Endothelial cell of umbilical vein (primary cell): ENCODE results near the gene TMEM179B. TPM values are rescaled to one million over a fixed set of nuclear protein-coding genes. Genes with fewer than 3 reads are reported as not detected.

Experiments used
- BruUV-seq: library from RNA; stranded (reverse); fragments of 400-500 nt; replicated peaks from 2 replicates; lab custom pipeline; 2021; lab: Mats Ljungman, UMichigan
- CTCF ChIA-PET: fragments of 300-600, 350-600 bp; sonication (Branson Sonifier 250); formaldehyde crosslinking; loops from one replicate; lab custom pipeline; 2021; ENCODE audit warnings: antibody characterized with exemption, inconsistent platforms; lab: Charles Lee
- POLR2A ChIA-PET: fragments of 300-600, 350-600 bp; sonication (Branson Sonifier 250); formaldehyde crosslinking; loops from one replicate; lab custom pipeline; 2021; ENCODE audit warnings: antibody characterized with exemption, inconsistent platforms; lab: Charles Lee
- DNase-seq: peaks from one replicate; pipeline ENCODE4 v3.0.0-alpha.2; 2011; ENCODE audit warnings: low read depth, low spot score
- FAIRE-seq: peaks from 2 replicates; lab custom pipeline; 2011; peaks lifted over from hg19 to GRCh38; lab: Jason Lieb, UNC
- H2AFZ ChIP-seq: 2 replicates; pipeline ENCODE4 v1.6.0; 2012; ENCODE audit warnings: low read depth, low read length, control low read depth, inconsistent platforms
- H3K27ac ChIP-seq: 2 replicates; pipeline ENCODE4 v1.5.1; 2011; ENCODE audit warnings: low read depth, mild to moderate bottlenecking, control low read depth, low read length, moderate library complexity; ENCODE audit not compliant: insufficient read depth
- H3K27me3 ChIP-seq, 2 experiments: 2 replicates each; pipeline versions ENCODE4 v1.6.0 to v1.6.1; 2011; ENCODE audit warnings: low read length in 2 of 2, mixed read lengths in 1 of 2; ENCODE audit not compliant: control insufficient read depth in 2 of 2, insufficient read depth in 2 of 2
- H3K36me3 ChIP-seq, 2 experiments: 2 replicates in 1 of 2; 3 replicates in 1 of 2; pipeline ENCODE4 v1.5.1; 2011; ENCODE audit warnings: low read length in 2 of 2, mild to moderate bottlenecking in 1 of 2, moderate library complexity in 1 of 2; ENCODE audit not compliant: control insufficient read depth in 2 of 2, insufficient read depth in 2 of 2; ENCODE audit errors: extremely low read depth in 1 of 2
- H3K4me1 ChIP-seq: 3 replicates; pipeline ENCODE4 v1.5.1; 2011; ENCODE audit warnings: mild to moderate bottlenecking, low read length; ENCODE audit not compliant: control insufficient read depth, insufficient read depth; ENCODE audit errors: extremely low read depth
- H3K4me2 ChIP-seq: 2 replicates; pipeline ENCODE4 v1.6.1; 2011; ENCODE audit warnings: low read length, control low read depth, mixed read lengths; ENCODE audit not compliant: insufficient read depth
- H3K4me3 ChIP-seq, 3 experiments: fragments of 200-600 bp in 1 of 3; sonication (generic), shearing (Covaris generic) in 1 of 3; replicated peaks in 1 of 3; 2 replicates each; pipeline ENCODE4 v1.5.1; 2011 to 2016; ENCODE audit warnings: control low read depth in 3 of 3, low read length in 3 of 3, mild to moderate bottlenecking in 2 of 3, inconsistent platforms in 1 of 3, low read depth in 1 of 3, moderate library complexity in 1 of 3; ENCODE audit not compliant: insufficient read depth in 1 of 3
- H3K79me2 ChIP-seq: 2 replicates; pipeline ENCODE4 v1.6.0; 2012; ENCODE audit warnings: low read length, inconsistent platforms; ENCODE audit not compliant: control insufficient read depth, insufficient read depth
- H3K9ac ChIP-seq: replicated peaks from 2 replicates; pipeline ENCODE3; 2011; ENCODE audit warnings: low read length, control low read depth; ENCODE audit not compliant: insufficient read depth; ENCODE audit errors: extremely low read depth
- H3K9me1 ChIP-seq: replicated peaks from 3 replicates; pipeline ENCODE4 v1.6.0; 2011; ENCODE audit warnings: mild to moderate bottlenecking, low read length; ENCODE audit not compliant: control insufficient read depth, insufficient read depth; ENCODE audit errors: extremely low read depth
- H3K9me3 ChIP-seq: replicated peaks from 2 replicates; pipeline ENCODE4 v1.5.1; 2012; ENCODE audit warnings: low read length, inconsistent platforms; ENCODE audit not compliant: control insufficient read depth, insufficient read depth
- H4K20me1 ChIP-seq: replicated peaks from 2 replicates; pipeline ENCODE3; 2011; ENCODE audit warnings: mild to moderate bottlenecking, low read length; ENCODE audit not compliant: control insufficient read depth, insufficient read depth; ENCODE audit errors: extremely low read depth
- EZH2 ChIP-seq: IDR thresholded peaks from 2 replicates; pipeline ENCODE4 v1.6.1; 2012; ENCODE audit warnings: borderline replicate concordance, low read depth, mild to moderate bottlenecking, moderate library complexity, low read length, inconsistent platforms; ENCODE audit not compliant: severe bottlenecking
- MAX ChIP-seq: IDR thresholded peaks from 2 replicates; pipeline ENCODE4 v1.6.1; 2011; ENCODE audit not compliant: insufficient read depth, insufficient read length
- POLR2A ChIP-seq: IDR thresholded peaks from 2 replicates; pipeline ENCODE4 v1.6.1; 2012; ENCODE audit warnings: low read depth, mild to moderate bottlenecking, control low read depth, low read length
- dilution Hi-C: fragments of 300-500 bp; cut with MboI; formaldehyde crosslinking; loops from one replicate; pipeline ENCODE4 v1.15.0; 2019; ENCODE audit warnings: low sequenced_read_pairs; ENCODE audit not compliant: extremely low pct_ligation_motif_present
- intact Hi-C: fragments of 100-400 bp; cut with micrococcal nuclease; formaldehyde crosslinking; loops from one replicate; pipeline ENCODE4 v1.10.0; 2022
- polyA plus RNA-seq, 4 experiments: library from polyadenylated mRNA; depleted of rRNA in 3 of 4; stranded (reverse) in 3 of 4; unstranded in 1 of 4; fragments of >200 nt; gene quantifications; 2 replicates each; pipeline versions ENCODE4 v1.2.1 to v1.2.3, GENCODE V29; 2011 to 2012; ENCODE audit warnings: missing spikeins in 1 of 4
- total RNA-seq: library from RNA; stranded (reverse); gene quantifications from 2 replicates; pipeline ENCODE4 v1.2.3, GENCODE V29; 2021

The TMEM179B gene
- total and polyA plus RNA-seq, 2 donors (not counting 3 experiments of a cell fraction or from before 2014, with no cell fraction given), result 27.6 to 102 TPM

GRCh38 chr11:62806611-62807121 lies 19.5 kb downstream of the TMEM179B start:
- TF ChIP-seq POLR2A (no peak), MAX (no peak), EZH2 (no peak)
- Histone ChIP-seq H3K9me1 (no peaks in the 10 kb centered on the region), H3K27me3 (no peaks in the 10 kb centered on the region), H3K4me1 (peaks cover 22% of the 10 kb centered on the region), H3K27ac (no peak overlapping the region), H3K9me3 (no peaks in the 10 kb centered on the region), H3K79me2 (peaks cover 22% of the 10 kb centered on the region), H2AFZ (no peak overlapping the region), H3K4me3 (no peak overlapping the region), H3K36me3 (peaks cover 7 to 9% of the 10 kb centered on the region in 2 experiments), H3K4me2 (no peak overlapping the region), H4K20me1 (no peaks in the 10 kb centered on the region), H3K9ac (no peak overlapping the region)
- FAIRE-seq, result no peak
- BruUV-seq, result no TSS peak
- DNase-seq, result no peak
- intact Hi-C loops, result no loop called here
- CTCF ChIA-PET, result interaction anchor here (0.6 to 3.2 kb wide), 5 partner anchors 18 to 412 kb away, joined by 3 to 25 read pairs (median 4); partner anchors contain the start of genes SLC3A2 and TMEM179B
- dilution Hi-C loops, result no loop called here
- POLR2A ChIA-PET, result interaction anchor here (1.2 to 3.7 kb wide), 2 partner anchors 10 to 34 kb away, joined by 7 to 24 read pairs; no protein-coding TSS in a partner anchor

- intact Hi-C loops (no loop called here), dilution Hi-C loops (no loop called here)
- no peaks in the 10 kb centered on the region for H4K20me1 ChIP-seq
- no peaks in the 10 kb centered on the region for H3K79me2 ChIP-seq
- peaks cover 0 to under 1% of the 10 kb centered on the region in 2 experiments for H3K36me3 ChIP-seq
- BruUV-seq, result no TSS peak
- H3K4me3 ChIP-seq, result no peak overlapping the region
- POLR2A ChIA-PET, result no interaction called here
- peaks cover 12% of the 10 kb centered on the region for H3K4me1 ChIP-seq
- H3K27ac ChIP-seq, result no peak overlapping the region
- FAIRE-seq (no peak), DNase-seq (no peak)
- no peak overlapping the region for H3K4me2 ChIP-seq
- H3K9me3 ChIP-seq, result no peaks in the 10 kb centered on the region
- H3K9ac ChIP-seq, result no peak overlapping the region
- TF ChIP-seq MAX (no peak), EZH2 (no peak)
- no peak overlapping the region for H2AFZ ChIP-seq
- H3K9me1 ChIP-seq, result no peaks in the 10 kb centered on the region
- CTCF ChIA-PET, result interaction anchor here (1.0 kb wide), 1 partner anchor 24 kb away, joined by 3 read pairs; no protein-coding TSS in a partner anchor
- no peaks in the 10 kb centered on the region for H3K27me3 ChIP-seq
Observed at GRCh38 chr11:62810748-62811147, 23.5 kb downstream of the TMEM179B start.
